ENCODE measurements around the gene MOV10L1. TPM values are rescaled to one million over a fixed set of nuclear protein-coding genes. Genes with fewer than 3 reads are reported as not detected.

Gene MOV10L1
- total and polyA plus RNA-seq, 9 donors: 0.94 to 6.3 (median 2.0) TPM

DNA sequence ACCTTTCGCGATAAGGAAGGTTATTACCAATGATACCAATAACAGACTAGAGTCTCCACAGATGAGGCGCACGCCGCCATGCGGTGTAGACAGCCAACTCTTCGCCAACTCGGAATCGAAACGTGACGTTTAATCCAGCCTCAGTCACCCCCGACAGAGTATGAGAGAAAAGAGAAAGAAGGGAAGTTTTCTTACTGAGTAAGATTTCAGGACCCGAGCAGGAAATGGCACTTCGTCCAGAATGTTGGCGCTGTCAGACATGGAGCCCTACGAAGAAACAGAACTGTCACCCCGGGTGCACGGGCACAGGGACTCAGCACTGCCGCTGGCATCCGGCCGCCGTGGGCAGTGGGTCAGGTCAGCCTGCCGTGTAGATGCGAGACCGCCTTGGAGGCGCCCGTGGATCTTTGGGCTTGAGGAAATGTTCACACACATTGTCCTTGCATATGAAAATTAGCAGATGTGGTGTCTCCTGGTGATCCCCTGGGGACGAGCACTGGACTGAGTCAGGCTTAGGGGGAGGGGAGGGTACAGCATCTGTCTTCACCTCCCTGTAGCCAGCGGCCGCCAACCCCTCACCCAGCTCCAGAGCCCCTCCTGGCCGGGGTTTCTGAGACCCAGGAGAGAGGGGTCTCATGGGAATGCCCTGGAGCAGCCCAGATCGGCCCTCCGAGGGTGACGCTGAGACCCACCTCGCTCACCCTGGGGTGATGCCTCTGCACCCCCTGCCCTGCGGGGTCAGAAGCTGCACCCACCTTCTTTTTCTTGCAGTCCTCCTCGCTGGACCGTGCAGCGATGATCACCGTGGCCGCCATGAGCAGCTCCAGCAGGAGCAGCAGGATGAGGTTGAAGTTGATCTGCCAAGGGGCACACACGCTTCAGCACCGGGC, 12.9 kb upstream of the MOV10L1 start:
- Histone ChIP-seq H3K36me3 (no peaks in the 10 kb centered on the region), H3K27ac (no peak overlapping the region), H3K27me3 (no peaks in the 10 kb centered on the region), H3K4me1 (ENCODE audit: insufficient read depth) (no peaks in the 10 kb centered on the region), H3K4me3 (no peak overlapping the region), H3K9me3 (no peaks in the 10 kb centered on the region)
- TF ChIP-seq, protein P1, sequence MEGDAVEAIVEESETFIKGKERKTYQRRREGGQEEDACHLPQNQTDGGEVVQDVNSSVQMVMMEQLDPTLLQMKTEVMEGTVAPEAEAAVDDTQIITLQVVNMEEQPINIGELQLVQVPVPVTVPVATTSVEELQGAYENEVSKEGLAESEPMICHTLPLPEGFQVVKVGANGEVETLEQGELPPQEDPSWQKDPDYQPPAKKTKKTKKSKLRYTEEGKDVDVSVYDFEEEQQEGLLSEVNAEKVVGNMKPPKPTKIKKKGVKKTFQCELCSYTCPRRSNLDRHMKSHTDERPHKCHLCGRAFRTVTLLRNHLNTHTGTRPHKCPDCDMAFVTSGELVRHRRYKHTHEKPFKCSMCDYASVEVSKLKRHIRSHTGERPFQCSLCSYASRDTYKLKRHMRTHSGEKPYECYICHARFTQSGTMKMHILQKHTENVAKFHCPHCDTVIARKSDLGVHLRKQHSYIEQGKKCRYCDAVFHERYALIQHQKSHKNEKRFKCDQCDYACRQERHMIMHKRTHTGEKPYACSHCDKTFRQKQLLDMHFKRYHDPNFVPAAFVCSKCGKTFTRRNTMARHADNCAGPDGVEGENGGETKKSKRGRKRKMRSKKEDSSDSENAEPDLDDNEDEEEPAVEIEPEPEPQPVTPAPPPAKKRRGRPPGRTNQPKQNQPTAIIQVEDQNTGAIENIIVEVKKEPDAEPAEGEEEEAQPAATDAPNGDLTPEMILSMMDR (IDR thresholded peaks at IDR 0.05): no peak
- no peak for TF ChIP-seq EP300 (IDR thresholded peaks at IDR 0.05)
- TF ChIP-seq POLR2A (IDR thresholded peaks at IDR 0.05): no peak
- no peak for DNase-seq
- 87 to 88% (median 87%) methylated on average over 43 of the region's 43 CpGs for WGBS, 3 donors
- intact Hi-C loops (cut with DNase I): no loop called here

DNA sequence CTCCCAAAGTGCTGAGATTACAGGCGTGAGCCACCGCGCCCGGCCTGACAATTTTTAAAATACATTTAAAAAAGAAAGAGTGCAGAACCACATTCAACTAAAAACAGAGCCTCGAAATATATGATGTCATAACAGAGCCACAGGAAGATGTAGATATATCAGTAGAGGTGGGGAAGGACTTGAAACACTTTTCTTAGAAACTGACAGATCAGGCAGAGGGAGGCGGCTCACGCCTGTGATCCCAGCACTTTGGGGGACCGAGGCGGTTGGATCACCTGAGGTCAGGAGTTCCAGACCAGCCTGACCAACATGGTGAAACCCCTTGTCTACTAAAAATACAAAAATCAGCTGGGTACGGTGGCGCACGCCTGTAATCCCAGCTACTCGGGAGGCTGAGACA, 11.6 kb upstream of the MOV10L1 start:
- H3K9me3 ChIP-seq: no peaks in the 10 kb centered on the region
- 94 to 97% (median 96%) methylated on average over 13 of the region's 13 CpGs for WGBS, 3 donors
- H3K27me3 ChIP-seq: no peaks in the 10 kb centered on the region
- no peak for DNase-seq
- no peak overlapping the region for H3K27ac ChIP-seq
- H3K4me3 ChIP-seq: no peak overlapping the region
- H3K4me1 ChIP-seq (ENCODE audit: insufficient read depth): peaks cover 1% of the 10 kb centered on the region
- no peaks in the 10 kb centered on the region for H3K36me3 ChIP-seq
- intact Hi-C loops (cut with DNase I): no loop called here
- no peak for TF ChIP-seq POLR2A (IDR thresholded peaks at IDR 0.05)
- TF ChIP-seq, protein P1 (IDR thresholded peaks at IDR 0.05): no peak
- TF ChIP-seq EP300 (IDR thresholded peaks at IDR 0.05): no peak

DNA sequence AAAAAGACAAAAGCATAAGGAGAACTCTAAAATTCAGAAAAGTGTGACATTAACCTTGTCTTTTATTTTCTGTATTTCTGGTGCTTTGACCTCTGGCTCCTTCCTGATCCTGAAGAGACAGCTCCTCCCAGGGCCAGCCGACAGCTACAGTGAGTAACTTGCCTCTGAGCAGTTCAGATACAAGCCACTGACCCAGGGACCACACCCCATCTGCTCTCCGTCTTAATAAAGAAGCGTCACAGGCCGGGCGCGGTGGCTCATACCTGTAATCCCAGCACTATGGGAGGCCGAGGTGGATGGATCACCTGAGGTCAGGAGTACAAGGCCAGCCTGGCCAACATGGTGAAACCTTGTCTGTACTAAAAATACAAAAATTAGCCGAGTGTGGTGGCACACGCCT, 11.0 kb upstream of the MOV10L1 start:
- H3K27ac ChIP-seq: no peak overlapping the region
- H3K9me3 ChIP-seq: no peaks in the 10 kb centered on the region
- TF ChIP-seq, protein P1 (IDR thresholded peaks at IDR 0.05): no peak
- no peak for TF ChIP-seq EP300 (IDR thresholded peaks at IDR 0.05)
- no peak for TF ChIP-seq POLR2A (IDR thresholded peaks at IDR 0.05)
- intact Hi-C loops (cut with DNase I): no loop called here
- DNase-seq: no peak
- peaks cover 1% of the 10 kb centered on the region for H3K4me1 ChIP-seq (ENCODE audit: insufficient read depth)
- no peaks in the 10 kb centered on the region for H3K36me3 ChIP-seq
- H3K4me3 ChIP-seq: no peak overlapping the region
- 84 to 88% (median 85%) methylated on average over 9 of the region's 9 CpGs for WGBS, 3 donors
- no peaks in the 10 kb centered on the region for H3K27me3 ChIP-seq

DNA sequence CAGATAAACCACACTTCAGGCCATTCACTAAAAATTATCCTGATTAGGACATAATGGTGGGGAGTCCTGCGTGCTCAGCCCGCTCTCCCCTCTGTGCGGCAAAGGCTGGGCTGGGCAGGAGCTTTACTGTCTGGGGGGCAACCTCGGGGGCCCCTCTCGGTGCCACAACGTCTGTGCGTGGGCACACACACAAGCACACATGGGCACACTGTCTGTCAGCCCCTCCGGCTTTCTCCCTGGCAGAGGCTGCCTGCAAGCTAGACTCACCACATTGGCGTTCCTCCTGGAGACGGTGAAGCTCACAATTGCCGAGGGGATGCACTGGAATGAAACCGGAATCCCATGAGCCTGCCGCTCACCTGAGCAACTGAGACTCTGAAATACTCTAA, 9.7 kb upstream of the MOV10L1 start:
- H3K27me3 ChIP-seq: no peaks in the 10 kb centered on the region
- no peak overlapping the region for H3K27ac ChIP-seq
- H3K4me3 ChIP-seq: no peak overlapping the region
- no peaks in the 10 kb centered on the region for H3K9me3 ChIP-seq
- H3K4me1 ChIP-seq (ENCODE audit: insufficient read depth): peaks cover 3% of the 10 kb centered on the region
- DNase-seq: no peak
- no peaks in the 10 kb centered on the region for H3K36me3 ChIP-seq
- intact Hi-C loops (cut with DNase I): no loop called here
- TF ChIP-seq, protein P1 (IDR thresholded peaks at IDR 0.05): no peak
- no peak for TF ChIP-seq POLR2A (IDR thresholded peaks at IDR 0.05)
- no peak for TF ChIP-seq EP300 (IDR thresholded peaks at IDR 0.05)
- 80 to 87% (median 85%) methylated on average over 13 of the region's 13 CpGs for WGBS, 3 donors
